Activated CD4-positive, alpha-beta T cell treated with anti-CD3 and anti-CD28 coated beads, Interleukin-2, amount 50 U/mL, for 48 hours (primary cell): ENCODE data around the gene PTPRK.
"Not testable (repeated sequence)": the region's sequence is repeated elsewhere in the genome, so short reads cannot be mapped to it uniquely, and the experiment has no call there.

Experiments used
- DNase-seq, 2 experiments: peaks; one replicate each; pipeline ENCODE4 v3.0.0-alpha.2; 2020

Gene PTPRK

GRCh38 chr6:127945434-127946097, 574.8 kb downstream of the PTPRK start:
- no peak for DNase-seq

GRCh38 chr6:127941228-127941627, 579.2 kb downstream of the PTPRK start:
- no peak for DNase-seq

- DNase-seq: no peak
Observed at GRCh38 chr6:127939442-127940066, 580.8 kb downstream of the PTPRK start.

GRCh38 chr6:127938701-127939100, 581.7 kb downstream of the PTPRK start:
- DNase-seq: no peak

GRCh38 chr6:127937747-127938146, 582.7 kb downstream of the PTPRK start:
- no peak for DNase-seq

GRCh38 chr6:127937102-127937501, 583.3 kb downstream of the PTPRK start:
- DNase-seq: no peak

GRCh38 chr6:127934956-127935355, 585.4 kb downstream of the PTPRK start:
- no peak for DNase-seq

GRCh38 chr6:127933852-127934840, 586.3 kb downstream of the PTPRK start:
- peak in 1 of 2 experiments; percentile 50 for DNase-seq

- DNase-seq: no peak
Observed at GRCh38 chr6:127933137-127933536, 587.3 kb downstream of the PTPRK start.

- no peak for DNase-seq
Observed at GRCh38 chr6:127932708-127933107, 587.7 kb downstream of the PTPRK start.

- DNase-seq: not testable (repeated sequence)
Observed at GRCh38 chr6:127926441-127926840, 594.0 kb downstream of the PTPRK start.

GRCh38 chr6:127924440-127924839, 596.0 kb downstream of the PTPRK start:
- DNase-seq: no peak

- DNase-seq: no peak
Observed at GRCh38 chr6:127924031-127924430, 596.4 kb downstream of the PTPRK start.

GRCh38 chr6:127923135-127923534, 597.3 kb downstream of the PTPRK start:
- DNase-seq: no peak

- no peak for DNase-seq
Observed at GRCh38 chr6:127921982-127922381, 598.4 kb downstream of the PTPRK start.

GRCh38 chr6:127920804-127921203, 599.6 kb downstream of the PTPRK start:
- no peak for DNase-seq
